A673 (cell line): ENCODE data around the gene CNDP1. TPM values are rescaled to one million over a fixed set of nuclear protein-coding genes. Genes with fewer than 3 reads are reported as not detected.

Experiments used
- BruUV-seq: library from RNA; stranded (reverse); fragments of 400-500 nt; replicated peaks from 2 replicates; lab custom pipeline; 2021; lab: Mats Ljungman, UMichigan
- CTCF ChIA-PET: fragments of 300-600 bp; sonication (Branson Sonifier 250); formaldehyde crosslinking; loops from one replicate; lab custom pipeline; 2022; ENCODE audit warnings: antibody characterized with exemption; lab: Charles Lee
- POLR2A ChIA-PET: fragments of 300-600 bp; sonication (Branson Sonifier 250); formaldehyde crosslinking; loops from one replicate; lab custom pipeline; 2022; ENCODE audit warnings: antibody characterized with exemption; ENCODE audit not compliant: low non-redundant PET; lab: Charles Lee
- DNase-seq: peaks from one replicate; pipeline ENCODE4 v3.0.0-alpha.2; 2015; ENCODE audit warnings: low spot score
- H3K27ac ChIP-seq: fragments of 200-600 bp; sonication (generic); 2 replicates; pipeline ENCODE4 v1.5.1; 2016; ENCODE audit warnings: mixed run types, low read depth, mild to moderate bottlenecking, mixed read lengths, antibody characterized with exemption, low read length; ENCODE audit not compliant: poor library complexity, severe bottlenecking
- H3K27me3 ChIP-seq: fragments of 200-600 bp; sonication (generic); replicated peaks from 2 replicates; pipeline ENCODE4 v1.6.1; 2017; ENCODE audit warnings: mixed run types, low read depth, mild to moderate bottlenecking, mixed read lengths, antibody characterized with exemption, low read length; ENCODE audit not compliant: insufficient read depth, poor library complexity
- H3K36me3 ChIP-seq: fragments of 200-600 bp; sonication (generic); 2 replicates; pipeline ENCODE4 v1.6.1; 2016; ENCODE audit warnings: mixed run types, mild to moderate bottlenecking, mixed read lengths, antibody characterized with exemption, low read length; ENCODE audit not compliant: insufficient read depth, poor library complexity, severe bottlenecking
- H3K4me1 ChIP-seq: fragments of 200-600 bp; sonication (generic); 2 replicates; pipeline ENCODE4 v1.6.1; 2017; ENCODE audit warnings: mixed run types, mild to moderate bottlenecking, mixed read lengths, antibody characterized with exemption, low read length; ENCODE audit not compliant: insufficient read depth, poor library complexity, severe bottlenecking
- H3K4me3 ChIP-seq: fragments of 200-600 bp; sonication (generic); 2 replicates; pipeline ENCODE4 v1.5.1; 2016; ENCODE audit warnings: low read depth, mixed run types, mild to moderate bottlenecking, mixed read lengths, low read length; ENCODE audit not compliant: poor library complexity, severe bottlenecking
- H3K9me3 ChIP-seq: fragments of 200-600 bp; sonication (generic); 2 replicates; pipeline ENCODE4 v1.6.1; 2016; ENCODE audit warnings: mixed run types, low read depth, mild to moderate bottlenecking, mixed read lengths, antibody characterized with exemption, low read length; ENCODE audit not compliant: poor library complexity, severe bottlenecking
- EZH2 ChIP-seq: fragments of 200-600 bp; sonication (generic); IDR thresholded peaks from 2 replicates; pipeline ENCODE4 v1.6.1; 2017; ENCODE audit warnings: borderline replicate concordance, low read depth, mild to moderate bottlenecking, mixed read lengths, antibody characterized with exemption, low read length; ENCODE audit not compliant: poor library complexity, severe bottlenecking
- intact Hi-C: fragments of 100-400 bp; cut with micrococcal nuclease; formaldehyde crosslinking; loops from one replicate; pipeline ENCODE4 v1.10.0; 2022; ENCODE audit not compliant: unreplicated experiment
- total RNA-seq: library from RNA; stranded (reverse); gene quantifications from 2 replicates; pipeline ENCODE4 v1.2.3, GENCODE V29; 2021
- TF ChIP-seq, protein P1 (sequence below): fragments of 300-800, 200-600 bp; sonication (generic); conservative IDR thresholded peaks from 2 replicates; pipeline ENCODE4 v1.5.1; 2017; ENCODE audit warnings: low read depth, mild to moderate bottlenecking, antibody characterized with exemption, low read length, moderate library complexity, mixed read lengths

CNDP1 gene
- total RNA-seq, 1 experiment from 2014 or later, result not detected

GRCh38 chr18:74509856-74510769 lies 24.2 kb upstream of the CNDP1 start:
- Histone ChIP-seq H3K4me1 (no peaks in the 10 kb centered on the region), H3K27ac (no peak overlapping the region), H3K4me3 (no peak overlapping the region), H3K9me3 (no peaks in the 10 kb centered on the region), H3K27me3 (no peaks in the 10 kb centered on the region), H3K36me3 (peaks cover 9% of the 10 kb centered on the region)
- intact Hi-C loops, result no loop called here
- POLR2A ChIA-PET, result no interaction called here
- DNase-seq, result no peak
- BruUV-seq, result no TSS peak
- TF ChIP-seq, protein P1, sequence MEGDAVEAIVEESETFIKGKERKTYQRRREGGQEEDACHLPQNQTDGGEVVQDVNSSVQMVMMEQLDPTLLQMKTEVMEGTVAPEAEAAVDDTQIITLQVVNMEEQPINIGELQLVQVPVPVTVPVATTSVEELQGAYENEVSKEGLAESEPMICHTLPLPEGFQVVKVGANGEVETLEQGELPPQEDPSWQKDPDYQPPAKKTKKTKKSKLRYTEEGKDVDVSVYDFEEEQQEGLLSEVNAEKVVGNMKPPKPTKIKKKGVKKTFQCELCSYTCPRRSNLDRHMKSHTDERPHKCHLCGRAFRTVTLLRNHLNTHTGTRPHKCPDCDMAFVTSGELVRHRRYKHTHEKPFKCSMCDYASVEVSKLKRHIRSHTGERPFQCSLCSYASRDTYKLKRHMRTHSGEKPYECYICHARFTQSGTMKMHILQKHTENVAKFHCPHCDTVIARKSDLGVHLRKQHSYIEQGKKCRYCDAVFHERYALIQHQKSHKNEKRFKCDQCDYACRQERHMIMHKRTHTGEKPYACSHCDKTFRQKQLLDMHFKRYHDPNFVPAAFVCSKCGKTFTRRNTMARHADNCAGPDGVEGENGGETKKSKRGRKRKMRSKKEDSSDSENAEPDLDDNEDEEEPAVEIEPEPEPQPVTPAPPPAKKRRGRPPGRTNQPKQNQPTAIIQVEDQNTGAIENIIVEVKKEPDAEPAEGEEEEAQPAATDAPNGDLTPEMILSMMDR, result no peak
- TF ChIP-seq EZH2, result no peak
- CTCF ChIA-PET, result interaction anchor here (0.5 kb wide), 1 partner anchor 1984 kb away, joined by 4 read pairs; no protein-coding TSS in a partner anchor

DNA sequence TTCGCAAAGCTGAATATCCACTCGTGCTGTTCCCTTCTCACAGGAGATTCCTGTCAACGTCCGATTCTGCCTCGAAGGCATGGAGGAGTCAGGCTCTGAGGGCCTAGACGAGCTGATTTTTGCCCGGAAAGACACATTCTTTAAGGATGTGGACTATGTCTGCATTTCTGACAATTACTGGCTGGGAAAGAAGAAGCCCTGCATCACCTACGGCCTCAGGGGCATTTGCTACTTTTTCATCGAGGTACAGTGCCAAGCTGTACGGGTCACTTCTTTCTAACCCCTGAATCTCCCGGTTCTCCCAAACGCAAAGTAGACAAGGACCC lies 23.6 kb upstream of the CNDP1 start:
- no peak overlapping the region for H3K4me3 ChIP-seq
- H3K36me3 ChIP-seq, result peaks cover 9% of the 10 kb centered on the region
- DNase-seq, result no peak
- H3K9me3 ChIP-seq, result no peaks in the 10 kb centered on the region
- H3K27ac ChIP-seq, result no peak overlapping the region
- H3K4me1 ChIP-seq, result no peaks in the 10 kb centered on the region
- H3K27me3 ChIP-seq, result no peaks in the 10 kb centered on the region
- no TSS peak for BruUV-seq
- TF ChIP-seq, protein P1, result no peak
- TF ChIP-seq EZH2, result no peak
- intact Hi-C loops, result no loop called here
- POLR2A ChIA-PET, result no interaction called here
- CTCF ChIA-PET, result interaction anchor here (0.5 kb wide), 1 partner anchor 1984 kb away, joined by 4 read pairs; no protein-coding TSS in a partner anchor

DNA sequence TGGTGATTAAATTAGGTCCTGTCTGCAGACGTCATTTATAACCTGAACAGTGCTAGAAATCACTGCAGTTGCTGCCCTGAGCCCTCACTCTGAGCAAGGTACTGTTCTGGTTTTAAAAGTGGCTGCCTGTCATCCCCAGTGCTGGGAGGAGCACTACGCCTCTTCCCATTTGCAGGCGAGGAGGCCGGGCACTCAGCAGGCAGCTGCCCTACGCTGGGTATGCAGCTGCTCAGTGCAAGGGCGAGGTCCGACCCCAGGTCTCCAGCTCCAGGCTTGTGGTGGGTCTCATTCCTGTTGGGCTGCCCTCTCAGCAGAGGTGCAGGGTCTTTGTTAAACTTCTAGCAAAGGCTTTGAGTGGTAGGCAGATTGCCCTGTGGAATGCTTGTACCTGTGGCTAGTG lies 22.5 kb upstream of the CNDP1 start:
- Histone ChIP-seq H3K4me3 (no peak overlapping the region), H3K27me3 (no peaks in the 10 kb centered on the region), H3K27ac (no peak overlapping the region), H3K4me1 (no peaks in the 10 kb centered on the region), H3K9me3 (no peaks in the 10 kb centered on the region), H3K36me3 (peaks cover 6% of the 10 kb centered on the region)
- CTCF ChIA-PET, result no interaction called here
- no peak for DNase-seq
- no peak for TF ChIP-seq EZH2
- TF ChIP-seq, protein P1, result no peak
- no TSS peak for BruUV-seq
- intact Hi-C loops, result no loop called here
- POLR2A ChIA-PET, result no interaction called here
